Measurements from ENCODE around the gene KAT2B.

The KAT2B gene

DNA sequence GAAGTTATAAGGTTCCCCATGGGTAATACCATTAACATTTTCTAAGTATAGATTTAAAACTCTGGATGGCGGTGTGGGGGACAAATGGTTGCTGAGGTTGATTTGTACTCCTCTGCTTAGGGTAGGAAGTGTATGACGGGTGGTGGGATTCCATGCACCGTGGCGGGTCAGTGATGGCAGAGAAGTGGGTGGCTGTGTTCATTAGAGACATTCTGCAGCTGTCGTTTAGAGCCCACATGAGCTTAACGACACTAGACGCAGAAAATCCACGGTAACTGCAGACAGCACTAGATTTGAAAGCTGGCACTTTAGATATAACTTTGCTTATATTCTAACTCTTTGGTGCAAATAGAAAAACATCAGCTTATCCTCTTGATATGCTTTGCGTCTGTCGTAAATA is 108.2 kb downstream of the KAT2B start:
- DNase-seq, result no peak

DNA sequence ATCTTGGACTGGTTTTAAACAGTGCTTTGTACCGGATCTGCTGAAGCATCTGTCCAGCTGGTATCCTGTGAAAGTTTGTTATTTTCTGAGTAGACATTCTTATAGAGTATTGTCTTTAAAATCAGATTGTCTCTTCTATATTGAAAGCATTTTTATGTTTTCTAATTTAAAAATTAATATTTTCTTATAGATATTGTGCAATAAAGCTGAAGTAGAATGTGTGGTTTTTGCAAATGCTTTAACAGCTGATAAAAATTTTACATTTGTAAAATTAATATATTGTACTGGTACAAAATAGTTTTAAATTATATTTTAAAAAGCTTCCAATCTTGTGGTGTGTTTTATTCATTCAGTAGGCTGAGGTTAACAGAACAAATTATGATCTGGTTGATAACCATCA is 113.8 kb downstream of the KAT2B start:
- DNase-seq, result no peak

DNA sequence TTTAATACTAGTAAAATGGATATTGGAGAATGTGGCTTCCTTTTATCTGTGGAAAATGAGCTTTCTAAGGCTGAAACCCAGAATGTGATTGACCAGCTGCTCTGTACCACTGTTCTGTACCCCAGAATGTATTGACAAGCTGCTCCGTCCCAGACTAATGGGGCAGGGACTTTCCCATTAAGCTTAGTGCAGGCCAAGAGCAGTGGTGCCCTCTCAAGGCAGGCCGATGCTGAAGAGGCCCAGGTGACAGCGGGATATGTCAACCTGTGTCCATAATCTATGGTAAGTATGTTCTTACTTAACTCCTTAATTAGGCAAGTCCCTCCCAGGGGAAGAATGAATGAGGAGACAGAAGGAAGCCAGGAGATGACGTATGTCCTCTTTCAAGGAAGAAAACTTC is 114.7 kb downstream of the KAT2B start:
- DNase-seq, result no peak

GRCh38 chr3:20160230-20160629 is 120.0 kb downstream of the KAT2B start:
- no peak for DNase-seq

GRCh38 chr3:20161714-20162113 is 121.5 kb downstream of the KAT2B start:
- no peak for DNase-seq

DNA sequence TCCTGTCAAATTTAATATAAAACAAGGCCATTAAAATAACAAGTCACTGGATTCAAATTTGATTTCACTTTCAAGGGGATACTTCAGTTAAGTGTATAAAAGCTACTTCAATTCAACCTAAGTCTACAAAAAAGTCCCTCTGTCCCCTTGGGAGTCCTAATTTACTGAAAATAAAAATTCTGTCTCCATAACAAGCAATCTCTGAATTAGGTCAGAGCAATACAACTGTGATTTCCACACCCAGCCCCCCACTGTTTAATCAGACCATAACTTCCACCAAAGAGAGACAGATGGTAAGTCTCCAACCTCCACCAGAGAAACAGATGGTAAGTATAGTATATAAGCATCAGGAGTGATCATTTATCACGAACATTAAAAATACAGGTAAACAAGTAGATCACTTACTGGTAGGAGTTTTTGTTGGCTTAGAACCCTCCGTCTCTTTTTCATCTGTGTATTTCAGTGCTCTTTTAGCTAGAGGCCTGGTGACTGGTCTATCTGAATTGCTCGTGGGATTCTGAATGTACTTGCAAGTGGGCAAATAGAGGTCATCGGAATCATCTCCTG is 133.7 kb downstream of the KAT2B start:
- DNase-seq, result no peak

DNA sequence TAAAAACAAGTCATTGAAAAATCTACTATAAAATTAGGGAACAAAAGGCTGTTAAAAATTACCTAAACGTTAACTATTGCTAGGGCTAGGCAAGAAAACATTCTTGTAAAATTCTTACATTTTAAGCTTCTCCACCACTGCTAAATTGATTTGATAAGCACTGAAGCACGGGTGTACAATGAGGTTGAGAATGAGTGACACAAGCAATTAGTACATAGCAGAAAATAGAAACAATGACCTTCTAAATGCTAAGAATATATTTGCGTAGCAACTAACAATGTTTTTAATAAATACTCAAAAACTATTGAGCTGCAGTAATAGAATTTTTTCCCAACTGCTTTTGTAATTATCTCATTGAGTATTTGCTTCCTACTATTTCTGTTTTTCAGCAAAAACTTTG is 141.0 kb downstream of the KAT2B start:
- no peak for DNase-seq

DNA sequence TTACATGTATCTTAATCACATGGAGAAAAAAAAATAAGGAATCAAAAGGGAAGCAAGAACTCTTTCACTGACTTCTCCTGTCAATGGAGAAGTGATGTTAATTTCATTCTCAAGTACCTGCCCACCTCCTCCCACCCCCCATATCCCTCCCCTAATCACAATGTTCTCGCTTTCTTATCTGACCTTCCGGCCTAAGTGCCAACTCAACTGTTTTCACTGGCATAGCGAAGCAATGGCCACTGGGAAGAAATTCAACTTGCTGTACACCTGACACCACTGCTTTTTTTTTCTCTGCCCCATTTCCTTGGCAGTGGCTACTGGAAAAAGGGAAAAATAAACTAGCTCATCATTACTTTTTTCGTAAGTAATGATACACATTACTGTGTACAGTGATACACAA is 142.0 kb downstream of the KAT2B start:
- no peak for DNase-seq

GRCh38 chr3:20185331-20185678 is 145.1 kb downstream of the KAT2B start:
- no peak for DNase-seq

DNA sequence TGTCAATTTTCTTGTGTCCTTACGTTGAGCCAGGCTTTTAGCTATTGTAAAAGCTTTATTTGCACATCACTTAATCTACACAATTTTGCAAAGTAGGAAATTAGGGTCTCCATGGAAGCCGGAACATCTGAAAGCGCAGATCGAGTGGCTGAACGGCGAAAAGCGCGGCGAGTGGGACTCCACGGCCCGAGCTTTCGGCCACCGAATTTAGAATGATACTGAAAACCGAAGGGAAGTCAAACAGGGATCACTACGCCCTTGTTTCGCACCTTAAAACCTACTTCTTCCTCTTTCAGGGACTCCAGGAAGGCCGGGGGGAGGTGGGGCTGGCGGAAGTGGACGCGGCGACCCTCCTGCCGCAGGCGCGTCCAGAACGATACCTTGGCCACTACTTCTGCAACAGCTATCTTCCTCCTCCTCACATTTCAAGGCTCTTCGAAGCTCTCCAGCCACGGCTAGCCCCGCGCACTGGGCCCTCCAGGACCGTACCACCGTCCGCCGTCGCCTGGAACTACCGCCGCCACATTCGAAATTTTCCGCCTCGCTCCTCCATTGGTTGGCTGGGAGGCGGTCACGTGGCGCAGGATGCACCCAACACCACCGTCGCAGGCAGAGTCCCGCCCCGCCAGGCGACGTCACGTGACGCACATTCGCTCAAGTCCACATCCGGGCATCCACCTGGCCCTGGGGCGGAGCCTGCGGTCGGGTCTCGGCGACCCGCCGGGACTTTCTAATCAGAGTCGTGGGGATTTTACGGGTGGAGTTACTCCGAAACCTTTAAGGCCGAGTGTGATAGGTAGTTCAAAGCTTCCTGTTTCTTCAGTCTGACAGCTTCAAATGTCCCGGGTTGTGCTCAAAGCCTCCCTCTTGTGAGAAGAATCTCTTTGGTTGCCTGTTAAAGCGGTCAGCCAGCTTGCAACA is 145.7 kb downstream of the KAT2B start, which contains the start of gene SGO1:
SGO1 (minus strand) TSS at position 528 of the 921 bp plus-strand sequence. CDS start 2,179 bp downstream, outside the sequence.
- DNase-seq, result peak; percentile 97

DNA sequence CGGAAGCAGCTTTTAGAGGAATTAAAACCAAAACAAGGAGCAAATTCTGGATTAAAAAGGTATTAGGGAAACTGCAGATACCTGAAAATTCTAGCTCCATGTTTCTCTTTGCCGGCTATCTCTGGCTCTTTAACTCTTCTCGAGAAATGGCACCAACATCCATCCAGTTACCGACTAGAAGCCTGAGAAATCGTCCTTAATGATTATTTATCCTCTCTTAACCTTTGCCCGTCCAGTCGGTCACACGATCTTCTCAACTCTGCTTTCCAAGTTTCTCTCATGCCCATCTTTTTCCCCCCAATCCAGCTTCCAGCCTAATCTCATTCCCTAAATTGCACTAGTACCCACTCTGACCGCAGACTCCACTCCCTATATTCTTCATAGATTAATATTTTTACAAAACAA is 146.4 kb downstream of the KAT2B start:
- DNase-seq, result peak; percentile 49

DNA sequence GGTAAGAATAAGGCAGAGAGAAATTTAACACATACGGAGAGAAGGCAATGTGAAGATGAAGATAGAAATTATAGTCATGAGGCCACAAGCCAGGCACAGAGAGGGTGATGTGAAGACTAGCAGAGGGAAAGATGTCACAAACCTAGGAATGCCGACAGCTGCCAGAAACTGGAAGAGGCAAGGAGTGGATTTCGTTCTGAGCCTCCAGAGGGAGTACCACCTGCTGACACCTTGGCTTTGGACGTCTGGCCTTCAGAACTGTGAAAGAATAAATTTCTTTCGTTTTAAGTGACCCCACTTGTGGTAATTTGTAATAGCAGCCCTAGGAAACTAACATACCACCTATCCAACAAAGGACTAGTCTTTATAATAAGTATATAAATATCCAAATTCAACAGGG is 150.7 kb downstream of the KAT2B start:
- no peak for DNase-seq

DNA sequence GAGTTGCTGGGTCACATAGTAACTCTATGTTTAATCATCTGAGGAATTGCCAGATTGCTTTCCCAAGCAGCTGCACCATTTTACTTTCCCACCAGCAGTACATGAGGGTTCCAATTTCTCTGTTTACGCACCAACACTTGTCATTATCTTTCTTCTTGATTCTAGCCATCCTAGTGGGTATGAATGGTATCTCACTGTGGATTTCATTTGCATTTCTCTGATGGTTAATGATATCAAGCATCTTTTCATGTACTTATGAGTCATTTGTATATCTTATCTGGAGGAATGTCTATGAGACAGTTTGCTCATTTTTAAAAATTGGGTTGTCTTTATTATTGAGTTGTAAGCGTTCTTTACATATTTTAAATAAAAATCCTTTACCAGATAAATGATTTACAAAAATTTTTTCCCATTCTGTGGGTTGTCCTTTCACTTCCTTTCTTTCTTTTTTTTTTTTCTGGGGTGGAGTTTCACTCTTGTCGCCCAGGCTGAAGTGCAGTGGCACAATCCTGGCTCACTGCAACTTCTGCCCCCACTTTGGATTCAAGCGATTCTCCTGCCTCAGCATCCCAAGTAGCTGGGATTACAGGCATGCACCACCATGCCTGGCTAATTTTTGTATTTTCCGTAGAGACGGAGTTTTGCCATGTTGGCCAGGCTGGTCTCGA is 154.7 kb downstream of the KAT2B start:
- DNase-seq, result no peak

DNA sequence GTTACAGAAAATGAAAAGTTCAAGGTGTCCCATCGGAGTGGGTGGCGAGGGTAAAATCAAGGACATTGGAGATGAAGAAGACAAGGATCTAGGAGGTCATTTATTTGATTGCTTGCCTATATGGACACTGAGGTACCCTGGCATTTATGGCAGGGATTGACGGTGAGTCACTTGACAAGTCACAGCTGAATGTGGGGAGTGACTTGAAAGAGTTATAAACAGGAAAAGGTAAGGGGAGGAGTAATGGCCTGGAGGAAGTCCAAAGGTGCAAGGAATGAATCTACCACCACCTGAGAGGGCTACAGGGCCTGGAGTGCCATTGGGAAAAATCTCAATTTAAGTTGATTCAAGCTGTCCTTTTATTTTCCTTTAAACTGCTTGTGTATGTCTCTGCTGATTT is 157.5 kb downstream of the KAT2B start:
- no peak for DNase-seq

DNA sequence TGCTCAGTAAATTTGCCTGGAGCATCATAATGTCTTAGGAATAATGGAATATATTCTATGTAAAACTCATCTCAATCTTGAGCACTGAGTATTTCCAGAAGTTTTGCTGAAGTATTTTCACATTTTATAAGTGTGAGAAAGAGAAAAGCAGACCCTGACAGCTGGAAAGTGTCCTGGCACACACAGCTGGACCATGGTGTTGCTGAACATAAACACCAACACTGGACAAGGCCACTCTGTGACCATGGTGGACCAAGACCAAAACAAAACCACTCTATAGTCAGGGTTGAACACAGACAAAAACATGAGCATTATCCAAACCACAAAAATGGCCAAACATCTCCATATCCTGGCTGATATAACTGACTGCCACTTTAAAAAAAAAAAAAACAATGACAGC is 160.9 kb downstream of the KAT2B start:
- DNase-seq, result no peak

All from midbrain (tissue), 1 donor.